ENCODE data around the gene ZC3H8.

ZC3H8 gene

DNA sequence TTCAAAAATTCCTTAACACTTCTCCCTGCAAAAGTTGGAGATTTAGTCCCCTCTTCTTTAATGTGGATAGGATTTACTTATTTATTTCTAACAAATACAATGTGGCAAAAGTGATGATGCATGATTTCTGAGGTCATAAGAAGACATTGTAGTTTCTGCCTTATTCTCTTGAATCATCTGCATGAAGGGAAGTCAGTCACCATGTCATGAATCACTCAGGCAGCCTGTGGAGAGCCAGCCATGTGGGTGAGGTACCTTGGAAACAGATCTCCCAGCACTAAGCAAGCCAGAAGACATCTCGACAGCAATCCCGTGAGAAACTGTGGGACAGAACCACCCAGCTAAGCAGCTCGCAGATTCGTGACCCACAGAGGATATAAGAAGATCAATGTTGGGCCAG is 2.7 kb upstream of the ZC3H8 start:
- no peak overlapping the region for H2AFZ ChIP-seq (ENCODE audit: low read depth, low read length)
- peaks cover 19% of the 10 kb centered on the region for H3K79me2 ChIP-seq (ENCODE audit: insufficient read depth, low read length)
- H3K36me3 ChIP-seq (ENCODE audit: insufficient read depth, low read length) = no peaks in the 10 kb centered on the region
- H3K4me2 ChIP-seq (ENCODE audit: insufficient read depth, low read length) = no peak overlapping the region
- H3K4me1 ChIP-seq (ENCODE audit: insufficient read depth, low read length) = peaks cover 32% of the 10 kb centered on the region
- ATAC-seq (ENCODE audit: insufficient read depth, low read depth) = no peak
- H3K27me3 ChIP-seq (ENCODE audit: insufficient read depth, low read length, poor library complexity) = no peaks in the 10 kb centered on the region
- no peaks in the 10 kb centered on the region for H4K20me1 ChIP-seq (ENCODE audit: insufficient read depth, low read length)
- no peak overlapping the region for H3K27ac ChIP-seq (ENCODE audit: low read length)
- peaks cover 5% of the 10 kb centered on the region for H3K9me3 ChIP-seq (ENCODE audit: insufficient read depth, low read length, severe bottlenecking)
- H3K4me3 ChIP-seq (ENCODE audit: low read depth in 1 of 2, low read length in 2 of 2) = no peak overlapping the region
- no peak for DNase-seq
- TF ChIP-seq, protein P1, sequence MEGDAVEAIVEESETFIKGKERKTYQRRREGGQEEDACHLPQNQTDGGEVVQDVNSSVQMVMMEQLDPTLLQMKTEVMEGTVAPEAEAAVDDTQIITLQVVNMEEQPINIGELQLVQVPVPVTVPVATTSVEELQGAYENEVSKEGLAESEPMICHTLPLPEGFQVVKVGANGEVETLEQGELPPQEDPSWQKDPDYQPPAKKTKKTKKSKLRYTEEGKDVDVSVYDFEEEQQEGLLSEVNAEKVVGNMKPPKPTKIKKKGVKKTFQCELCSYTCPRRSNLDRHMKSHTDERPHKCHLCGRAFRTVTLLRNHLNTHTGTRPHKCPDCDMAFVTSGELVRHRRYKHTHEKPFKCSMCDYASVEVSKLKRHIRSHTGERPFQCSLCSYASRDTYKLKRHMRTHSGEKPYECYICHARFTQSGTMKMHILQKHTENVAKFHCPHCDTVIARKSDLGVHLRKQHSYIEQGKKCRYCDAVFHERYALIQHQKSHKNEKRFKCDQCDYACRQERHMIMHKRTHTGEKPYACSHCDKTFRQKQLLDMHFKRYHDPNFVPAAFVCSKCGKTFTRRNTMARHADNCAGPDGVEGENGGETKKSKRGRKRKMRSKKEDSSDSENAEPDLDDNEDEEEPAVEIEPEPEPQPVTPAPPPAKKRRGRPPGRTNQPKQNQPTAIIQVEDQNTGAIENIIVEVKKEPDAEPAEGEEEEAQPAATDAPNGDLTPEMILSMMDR (IDR thresholded peaks at IDR 0.05; ENCODE audit: borderline replicate concordance, extremely low read depth, low read length, poor library complexity, severe bottlenecking) = no peak
- TF ChIP-seq EZH2 (IDR thresholded peaks at IDR 0.05; ENCODE audit: borderline replicate concordance, low read depth, low read length, severe bottlenecking) = no peak
- no peak overlapping the region for H3K9ac ChIP-seq (ENCODE audit: low read depth, low read length)

DNA sequence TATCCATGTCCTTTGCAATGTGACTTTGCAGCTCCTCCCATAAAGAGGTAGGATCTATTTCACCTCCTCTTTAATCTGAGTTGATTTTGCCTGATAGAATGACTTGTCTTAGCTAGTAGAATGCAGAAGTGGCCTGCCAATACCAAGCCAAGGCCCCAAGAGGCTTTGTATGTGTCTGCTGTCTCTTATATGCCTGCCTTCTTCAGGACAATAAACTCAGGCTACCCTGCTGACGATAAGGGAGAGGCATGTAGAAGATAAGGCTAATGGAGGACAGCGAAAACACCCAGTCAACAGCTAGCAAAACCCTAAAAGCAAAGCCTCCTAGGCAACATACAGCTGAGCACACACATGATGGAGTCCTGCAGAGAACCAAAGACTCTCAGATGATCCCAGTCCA is 1.8 kb upstream of the ZC3H8 start:
- no peak overlapping the region for H3K27ac ChIP-seq (ENCODE audit: low read length)
- no peaks in the 10 kb centered on the region for H4K20me1 ChIP-seq (ENCODE audit: insufficient read depth, low read length)
- ATAC-seq (ENCODE audit: insufficient read depth, low read depth) = no peak
- 0 out of 2 replicates have a peak overlapping the region, but pooled peaks have one; percentile 6 for H2AFZ ChIP-seq (ENCODE audit: low read depth, low read length)
- DNase-seq = no peak
- no peaks in the 10 kb centered on the region for H3K9me3 ChIP-seq (ENCODE audit: insufficient read depth, low read length, severe bottlenecking)
- peaks cover 28% of the 10 kb centered on the region for H3K79me2 ChIP-seq (ENCODE audit: insufficient read depth, low read length)
- no peaks in the 10 kb centered on the region for H3K36me3 ChIP-seq (ENCODE audit: insufficient read depth, low read length)
- H3K27me3 ChIP-seq (ENCODE audit: insufficient read depth, low read length, poor library complexity) = no peaks in the 10 kb centered on the region
- no peak for TF ChIP-seq EZH2 (IDR thresholded peaks at IDR 0.05; ENCODE audit: borderline replicate concordance, low read depth, low read length, severe bottlenecking)
- TF ChIP-seq, protein P1 (IDR thresholded peaks at IDR 0.05; ENCODE audit: borderline replicate concordance, extremely low read depth, low read length, poor library complexity, severe bottlenecking) = no peak
- H3K4me1 ChIP-seq (ENCODE audit: insufficient read depth, low read length) = peaks cover 40% of the 10 kb centered on the region
- no peak overlapping the region for H3K4me3 ChIP-seq (ENCODE audit: low read depth in 1 of 2, low read length in 2 of 2)
- H3K9ac ChIP-seq (ENCODE audit: low read depth, low read length) = no peak overlapping the region
- H3K4me2 ChIP-seq (ENCODE audit: insufficient read depth, low read length) = no peak overlapping the region

DNA sequence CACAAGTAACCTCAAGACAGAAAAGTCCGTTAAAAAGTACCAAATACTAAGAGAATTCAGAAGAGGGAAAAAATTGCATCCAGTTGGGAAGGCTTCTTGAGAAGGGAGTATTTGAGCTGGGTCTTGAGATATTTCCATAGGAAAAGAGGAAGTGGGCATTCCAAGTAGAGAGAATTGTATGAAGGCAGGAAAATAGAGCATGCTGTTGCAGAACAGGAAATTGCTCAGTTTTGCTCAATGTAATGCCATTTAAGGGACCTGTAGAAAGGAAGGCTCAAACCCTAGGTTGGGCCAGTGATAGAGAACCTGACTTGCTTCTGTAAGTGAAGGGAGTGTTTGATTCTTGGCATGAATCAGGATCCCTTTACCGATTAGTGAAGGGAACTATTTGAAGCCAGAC is 1.0 kb upstream of the ZC3H8 start:
- Histone ChIP-seq H3K79me2 (ENCODE audit: insufficient read depth, low read length) (peaks cover 36% of the 10 kb centered on the region), H3K4me3 (ENCODE audit: low read depth in 1 of 2, low read length in 2 of 2) (no peak overlapping the region), H3K27ac (ENCODE audit: low read length) (no peak overlapping the region), H3K4me1 (ENCODE audit: insufficient read depth, low read length) (peaks cover 45% of the 10 kb centered on the region), H3K27me3 (ENCODE audit: insufficient read depth, low read length, poor library complexity) (no peaks in the 10 kb centered on the region), H2AFZ (ENCODE audit: low read depth, low read length) (peak overlapping the region; percentile 84; the same call in 1 of the 2 replicates), H4K20me1 (ENCODE audit: insufficient read depth, low read length) (no peaks in the 10 kb centered on the region), H3K36me3 (ENCODE audit: insufficient read depth, low read length) (0 out of 2 replicates have a peak, but pooled peaks cover 2% of the 10 kb centered on the region), H3K9ac (ENCODE audit: low read depth, low read length) (no peak overlapping the region), H3K4me2 (ENCODE audit: insufficient read depth, low read length) (peak overlapping the region; percentile 83), H3K9me3 (ENCODE audit: insufficient read depth, low read length, severe bottlenecking) (no peaks in the 10 kb centered on the region)
- ATAC-seq (ENCODE audit: insufficient read depth, low read depth) = no peak
- no peak for DNase-seq
- no peak for TF ChIP-seq EZH2 (IDR thresholded peaks at IDR 0.05; ENCODE audit: borderline replicate concordance, low read depth, low read length, severe bottlenecking)
- TF ChIP-seq, protein P1 (IDR thresholded peaks at IDR 0.05; ENCODE audit: borderline replicate concordance, extremely low read depth, low read length, poor library complexity, severe bottlenecking) = no peak
